Purkinje cell (primary cell): Measurements from ENCODE around the gene KRTAP19-6. TPM values are rescaled to one million over a fixed set of nuclear protein-coding genes. Genes with fewer than 3 reads are reported as not detected.

Source experiments
- polyA plus RNA-seq: library from polyadenylated mRNA; unstranded; fragments of >200 nt; fragmentation: Nextera tagmentation; gene quantifications from 2 replicates; pipeline ENCODE4 v1.2.1, GENCODE V29; 2014

The KRTAP19-6 gene, protein sequence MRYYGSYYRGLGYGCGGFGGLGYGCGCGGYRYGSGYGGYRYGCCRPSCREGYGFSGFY
- not detected in 2 replicates for polyA plus RNA-seq

DNA sequence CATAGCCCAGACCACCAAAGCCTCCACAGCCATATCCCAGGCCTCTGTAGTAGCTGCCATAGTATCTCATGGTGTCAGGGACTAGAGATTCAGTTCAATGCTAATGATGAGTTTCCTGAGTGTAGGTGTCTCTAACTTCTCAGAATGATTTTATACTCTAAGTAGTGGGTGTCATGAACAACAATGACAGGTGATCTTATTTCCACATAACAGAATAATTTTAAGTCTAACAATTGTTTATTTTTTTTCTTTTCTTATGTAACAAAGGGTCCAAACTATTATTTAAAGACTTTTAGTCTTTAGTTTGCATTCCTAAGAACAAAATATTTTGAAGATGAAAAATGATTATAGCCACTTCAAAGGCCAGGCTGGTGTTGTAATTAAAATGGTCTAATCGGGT, at the start of gene KRTAP19-6:
Gene KRTAP19-6 (minus strand): TSS at position 101 of the 400 bp plus-strand sequence. CDS start 31 bp downstream, at position 70.

DNA sequence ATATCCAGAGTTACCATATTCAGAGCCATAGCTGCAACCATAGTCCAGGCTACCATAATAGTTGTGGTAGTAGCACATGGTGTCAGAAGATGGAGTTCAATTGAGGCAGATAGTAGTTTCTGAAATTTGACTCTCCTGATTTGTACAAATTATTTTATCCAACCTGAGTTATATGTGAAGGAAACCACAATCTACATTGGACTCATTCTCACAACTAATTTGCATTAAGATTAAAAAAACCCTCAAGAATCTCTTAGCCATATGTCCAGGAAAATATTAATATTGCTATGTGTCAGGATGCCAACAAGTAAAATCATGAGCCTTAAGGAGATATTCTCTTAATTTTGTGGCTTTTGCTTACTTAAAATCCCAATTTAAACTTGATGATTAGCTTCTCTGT, 48.6 kb upstream of the KRTAP19-6 start, which contains the start of gene KRTAP22-2:
Gene KRTAP22-2 (minus strand): TSS at position 101 of the 400 bp plus-strand sequence.

DNA sequence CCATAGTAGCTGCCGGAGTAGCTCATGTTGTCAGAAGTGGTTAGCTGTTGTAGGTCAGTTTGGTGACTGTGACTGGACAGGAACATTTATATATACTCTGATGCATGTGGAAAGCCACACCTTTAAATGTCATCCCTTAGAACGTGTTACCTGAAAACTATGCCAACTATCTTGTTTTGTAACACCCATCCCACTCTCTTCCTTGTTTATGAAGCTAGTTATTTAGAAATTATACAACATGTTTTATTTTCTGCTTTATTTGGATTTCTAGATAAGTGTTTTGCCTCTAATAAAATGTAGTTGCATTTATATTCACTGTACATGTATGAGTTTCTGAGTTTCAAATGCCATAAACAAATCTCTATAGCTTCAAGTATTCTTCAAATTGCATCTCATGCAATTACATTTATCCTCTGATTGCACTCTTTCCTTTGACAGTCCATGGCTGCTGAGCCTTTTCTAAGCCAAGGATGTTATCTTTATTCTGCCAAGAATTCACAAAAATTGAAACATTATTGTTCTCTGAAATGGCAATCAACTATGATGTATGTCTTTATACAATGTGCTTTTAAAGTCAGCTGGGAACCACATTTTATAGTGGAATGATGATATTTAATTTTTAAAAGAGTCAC, 19.7 kb upstream of the KRTAP19-6 start, which contains the start of gene KRTAP19-7:
Gene KRTAP19-7 (minus strand): TSS at position 51 of the 632 bp plus-strand sequence. CDS start 25 bp downstream, at position 26.

DNA sequence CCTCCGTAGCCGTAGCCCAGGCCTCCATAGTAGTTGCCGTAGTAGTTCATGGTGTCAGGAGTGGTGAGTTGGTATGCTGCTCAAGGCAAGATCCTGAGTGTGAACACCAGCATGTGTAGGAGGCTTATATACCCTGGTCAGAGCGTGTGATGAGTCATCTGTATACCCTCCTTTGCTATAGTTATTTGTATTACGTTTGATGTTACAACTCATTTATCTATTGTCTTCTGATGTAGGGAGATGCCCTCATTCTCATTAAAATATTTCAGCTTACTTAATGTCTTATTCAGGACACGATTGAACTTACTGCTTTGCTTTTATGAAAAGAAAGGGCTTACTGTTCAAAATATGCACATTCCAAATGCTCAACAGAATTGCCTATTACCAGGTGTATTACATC, 39.6 kb downstream of the KRTAP19-6 start, which contains the start of gene KRTAP19-5:
Gene KRTAP19-5 (minus strand): TSS at position 101 of the 400 bp plus-strand sequence. CDS start 51 bp downstream, at position 50.

DNA sequence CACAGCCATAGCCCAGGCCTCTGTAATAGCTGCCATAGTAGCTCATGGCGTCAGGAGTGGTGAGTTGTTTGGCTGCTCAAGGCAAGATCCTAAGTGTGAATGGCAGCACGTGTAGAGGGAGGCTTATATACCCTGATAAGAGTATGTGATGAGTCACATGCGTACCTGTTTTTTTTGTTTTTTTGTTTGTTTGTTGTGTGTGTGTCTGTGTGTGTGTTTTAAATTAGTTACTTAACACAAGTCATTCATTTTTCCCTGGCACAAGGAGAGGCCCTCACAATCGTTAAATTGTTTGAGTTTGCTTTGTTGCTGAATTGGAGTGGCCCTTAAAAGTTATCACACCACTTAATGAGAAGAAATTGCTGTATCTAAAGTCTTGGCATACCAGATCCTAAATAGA, 44.6 kb downstream of the KRTAP19-6 start, which contains the start of gene KRTAP19-4:
Gene KRTAP19-4 (minus strand): TSS at position 101 of the 400 bp plus-strand sequence. CDS start 55 bp downstream, at position 46.

DNA sequence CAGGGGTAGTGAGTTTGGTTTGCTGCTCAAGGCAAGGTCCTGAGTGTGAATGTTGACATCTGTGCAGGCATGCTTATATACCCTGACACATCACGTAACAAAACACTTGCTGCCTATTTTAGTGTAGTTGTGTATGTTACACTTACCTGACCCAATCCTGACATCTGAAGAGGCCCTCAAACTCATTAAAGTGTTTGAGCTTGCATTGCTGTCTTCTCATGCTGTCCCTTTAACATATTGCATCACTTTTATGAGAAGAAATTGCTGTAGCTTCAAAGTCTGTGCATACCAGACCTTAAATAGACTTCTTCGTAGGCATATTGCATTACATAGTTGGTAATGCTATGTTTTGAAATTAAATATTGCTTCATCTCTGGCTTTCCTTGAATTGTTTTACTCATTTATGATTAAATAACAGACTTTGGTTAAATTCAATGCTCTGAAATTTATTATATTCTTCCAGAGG, 49.7 kb downstream of the KRTAP19-6 start, which contains the start of gene KRTAP19-3:
Gene KRTAP19-3 (minus strand): TSS at position 51 of the 466 bp plus-strand sequence. CDS start 56 bp downstream, outside the sequence.

Other genes with a start within 250 kb of the KRTAP19-6 start
- not detected in 2 replicates for gene KRTAP26-1, start 221.5 kb downstream of the KRTAP19-6 start, polyA plus RNA-seq
- not detected in 2 replicates for gene KRTAP27-1, start 204.2 kb downstream of the KRTAP19-6 start, polyA plus RNA-seq
- not detected in 2 replicates for gene KRTAP23-1, start 193.3 kb downstream of the KRTAP19-6 start, polyA plus RNA-seq
- not detected in 2 replicates for gene KRTAP13-2, start 169.6 kb downstream of the KRTAP19-6 start, polyA plus RNA-seq
- gene KRTAP13-1, start 145.8 kb downstream of the KRTAP19-6 start, polyA plus RNA-seq: not detected in 2 replicates
- gene KRTAP13-3, start 115.9 kb downstream of the KRTAP19-6 start, polyA plus RNA-seq: not detected in 2 replicates
- not detected in 2 replicates for gene KRTAP13-4, start 111.6 kb downstream of the KRTAP19-6 start, polyA plus RNA-seq
- gene KRTAP15-1, start 101.6 kb downstream of the KRTAP19-6 start, polyA plus RNA-seq: not detected in 2 replicates
- not detected in 2 replicates for gene KRTAP19-1, start 61.5 kb downstream of the KRTAP19-6 start, polyA plus RNA-seq
- not detected in 2 replicates for gene KRTAP19-2, start 54.4 kb downstream of the KRTAP19-6 start, polyA plus RNA-seq
- gene KRTAP19-3, start 49.9 kb downstream of the KRTAP19-6 start, polyA plus RNA-seq: not detected in 2 replicates
- not detected in 2 replicates for gene KRTAP19-4, start 44.7 kb downstream of the KRTAP19-6 start, polyA plus RNA-seq
- not detected in 2 replicates for gene KRTAP19-5, start 39.7 kb downstream of the KRTAP19-6 start, polyA plus RNA-seq
- not detected in 2 replicates for gene KRTAP19-7, start 19.4 kb upstream of the KRTAP19-6 start, polyA plus RNA-seq
- gene KRTAP22-2, start 48.5 kb upstream of the KRTAP19-6 start, polyA plus RNA-seq: not detected in 2 replicates
- not detected in 2 replicates for gene KRTAP6-3, start 50.6 kb upstream of the KRTAP19-6 start, polyA plus RNA-seq
- gene KRTAP6-2, start 57.0 kb upstream of the KRTAP19-6 start, polyA plus RNA-seq: not detected in 2 replicates
- not detected in 2 replicates for gene KRTAP22-1, start 59.2 kb upstream of the KRTAP19-6 start, polyA plus RNA-seq
- gene KRTAP6-1, start 72.1 kb upstream of the KRTAP19-6 start, polyA plus RNA-seq: not detected in 2 replicates
- not detected in 2 replicates for gene KRTAP20-1, start 74.6 kb upstream of the KRTAP19-6 start, polyA plus RNA-seq
- gene KRTAP20-4, start 78.8 kb upstream of the KRTAP19-6 start, polyA plus RNA-seq: not detected in 2 replicates
- gene KRTAP20-2, start 93.3 kb upstream of the KRTAP19-6 start, polyA plus RNA-seq: not detected in 2 replicates
- not detected in 2 replicates for gene KRTAP20-3, start 101.0 kb upstream of the KRTAP19-6 start, polyA plus RNA-seq
- gene KRTAP21-3, start 176.9 kb upstream of the KRTAP19-6 start, polyA plus RNA-seq: not detected in 2 replicates
- gene KRTAP21-2, start 205.4 kb upstream of the KRTAP19-6 start, polyA plus RNA-seq: not detected in 2 replicates
- gene KRTAP21-1, start 213.6 kb upstream of the KRTAP19-6 start, polyA plus RNA-seq: not detected in 2 replicates